Measurements from ENCODE around the gene PLXDC2.

- TF ChIP-seq, protein P1, sequence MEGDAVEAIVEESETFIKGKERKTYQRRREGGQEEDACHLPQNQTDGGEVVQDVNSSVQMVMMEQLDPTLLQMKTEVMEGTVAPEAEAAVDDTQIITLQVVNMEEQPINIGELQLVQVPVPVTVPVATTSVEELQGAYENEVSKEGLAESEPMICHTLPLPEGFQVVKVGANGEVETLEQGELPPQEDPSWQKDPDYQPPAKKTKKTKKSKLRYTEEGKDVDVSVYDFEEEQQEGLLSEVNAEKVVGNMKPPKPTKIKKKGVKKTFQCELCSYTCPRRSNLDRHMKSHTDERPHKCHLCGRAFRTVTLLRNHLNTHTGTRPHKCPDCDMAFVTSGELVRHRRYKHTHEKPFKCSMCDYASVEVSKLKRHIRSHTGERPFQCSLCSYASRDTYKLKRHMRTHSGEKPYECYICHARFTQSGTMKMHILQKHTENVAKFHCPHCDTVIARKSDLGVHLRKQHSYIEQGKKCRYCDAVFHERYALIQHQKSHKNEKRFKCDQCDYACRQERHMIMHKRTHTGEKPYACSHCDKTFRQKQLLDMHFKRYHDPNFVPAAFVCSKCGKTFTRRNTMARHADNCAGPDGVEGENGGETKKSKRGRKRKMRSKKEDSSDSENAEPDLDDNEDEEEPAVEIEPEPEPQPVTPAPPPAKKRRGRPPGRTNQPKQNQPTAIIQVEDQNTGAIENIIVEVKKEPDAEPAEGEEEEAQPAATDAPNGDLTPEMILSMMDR (IDR thresholded peaks at IDR 0.05): no peak
- no peak for TF ChIP-seq EZH2 (IDR thresholded peaks at IDR 0.05; ENCODE audit: borderline replicate concordance, insufficient read depth, low read depth, low read length, poor library complexity, severe bottlenecking)
Observed at GRCh38 chr10:19952224-19953010, 136.2 kb downstream of the PLXDC2 start.

Data from B cell (primary cell).